Stimulated activated CD4-positive, alpha-beta T cell treated with anti-CD3 and anti-CD28 coated beads, Interleukin-12 subunit alpha, Interleukin-12 subunit beta, amount 100 ng/mL, for 4 hours (primary cell): ENCODE data around the gene MED28.

Experiments
- DNase-seq: peaks from one replicate; pipeline ENCODE4 v3.0.0-alpha.2; 2020

The MED28 gene

DNA sequence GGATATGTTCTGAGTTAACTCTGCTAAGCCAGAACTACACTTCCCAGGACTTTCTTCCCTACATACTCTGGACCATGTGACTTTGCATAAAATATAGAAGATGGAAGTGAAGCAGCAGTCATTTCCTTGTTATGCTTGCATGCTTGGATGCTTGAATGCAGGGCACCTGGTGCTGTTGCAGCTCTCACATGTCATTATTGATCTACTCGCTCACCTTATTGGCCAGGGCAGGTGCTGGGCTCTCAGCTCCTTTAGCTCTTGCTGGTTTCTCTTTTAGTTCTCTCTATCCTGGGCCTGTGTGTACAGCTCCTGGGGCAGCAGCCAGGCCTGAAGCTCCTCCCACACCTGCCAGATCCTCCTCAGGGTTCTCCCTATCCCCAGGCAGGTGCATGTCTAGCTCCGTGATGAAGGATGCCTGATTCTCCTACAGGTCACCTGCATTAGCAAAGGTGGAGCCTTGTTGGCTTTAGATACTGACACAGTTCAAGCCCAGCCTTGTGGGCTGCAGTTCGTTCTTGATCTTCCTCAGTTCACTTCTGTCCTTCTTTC, 53.3 kb downstream of the MED28 start:
- no peak for DNase-seq

DNA sequence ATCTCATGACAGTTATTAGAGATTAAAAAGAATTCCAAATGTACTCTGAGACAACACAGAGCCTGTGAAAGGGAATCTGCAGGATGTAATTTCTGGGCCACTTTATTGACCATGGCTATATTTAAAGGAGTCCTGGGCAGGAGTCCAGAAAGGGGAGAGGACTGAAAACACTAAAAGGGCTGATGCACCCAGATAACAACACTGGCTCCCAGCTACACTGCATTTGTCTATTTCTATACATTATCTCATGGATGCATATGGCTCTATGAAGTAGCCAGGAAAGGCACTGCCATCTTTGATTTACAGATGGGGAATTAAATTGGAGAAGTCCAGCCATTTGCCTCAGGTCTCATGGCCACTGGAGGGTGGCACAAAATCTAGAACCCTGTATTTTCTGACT, 56.0 kb downstream of the MED28 start:
- DNase-seq, result no peak

DNA sequence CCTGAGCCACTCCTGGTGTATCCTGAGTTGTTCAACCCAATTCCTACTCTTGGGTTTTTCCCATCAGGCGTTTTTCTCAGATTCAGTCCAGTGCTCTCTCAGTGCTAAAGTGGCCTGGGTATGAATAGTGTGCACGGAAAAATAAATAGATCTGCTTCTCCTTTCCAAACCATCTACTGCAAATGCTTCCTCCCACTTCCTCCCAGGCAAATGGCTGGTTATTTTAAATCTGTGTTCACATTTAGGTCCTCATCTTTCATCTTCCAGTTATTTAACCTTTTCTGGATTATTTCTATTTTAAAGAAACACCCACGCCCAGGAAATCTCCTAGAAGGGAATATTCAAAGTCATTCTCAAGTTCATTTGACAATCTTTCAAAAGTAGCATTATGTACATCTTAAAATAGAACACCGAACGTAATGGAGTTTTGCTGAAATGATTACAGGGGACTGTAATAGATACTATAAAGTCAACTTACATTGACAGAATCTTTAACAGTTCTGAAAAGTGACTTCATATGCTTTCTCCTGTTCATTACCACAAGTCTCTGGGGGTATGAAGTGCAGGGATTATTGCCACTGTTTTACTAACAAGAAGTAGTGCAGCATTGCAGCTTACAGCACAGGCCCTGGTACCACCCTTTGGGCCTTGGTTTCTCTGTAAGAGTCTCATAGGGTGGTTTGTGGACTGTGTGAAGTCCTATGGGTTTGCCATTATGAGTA, 66.3 kb downstream of the MED28 start:
- no peak for DNase-seq

DNA sequence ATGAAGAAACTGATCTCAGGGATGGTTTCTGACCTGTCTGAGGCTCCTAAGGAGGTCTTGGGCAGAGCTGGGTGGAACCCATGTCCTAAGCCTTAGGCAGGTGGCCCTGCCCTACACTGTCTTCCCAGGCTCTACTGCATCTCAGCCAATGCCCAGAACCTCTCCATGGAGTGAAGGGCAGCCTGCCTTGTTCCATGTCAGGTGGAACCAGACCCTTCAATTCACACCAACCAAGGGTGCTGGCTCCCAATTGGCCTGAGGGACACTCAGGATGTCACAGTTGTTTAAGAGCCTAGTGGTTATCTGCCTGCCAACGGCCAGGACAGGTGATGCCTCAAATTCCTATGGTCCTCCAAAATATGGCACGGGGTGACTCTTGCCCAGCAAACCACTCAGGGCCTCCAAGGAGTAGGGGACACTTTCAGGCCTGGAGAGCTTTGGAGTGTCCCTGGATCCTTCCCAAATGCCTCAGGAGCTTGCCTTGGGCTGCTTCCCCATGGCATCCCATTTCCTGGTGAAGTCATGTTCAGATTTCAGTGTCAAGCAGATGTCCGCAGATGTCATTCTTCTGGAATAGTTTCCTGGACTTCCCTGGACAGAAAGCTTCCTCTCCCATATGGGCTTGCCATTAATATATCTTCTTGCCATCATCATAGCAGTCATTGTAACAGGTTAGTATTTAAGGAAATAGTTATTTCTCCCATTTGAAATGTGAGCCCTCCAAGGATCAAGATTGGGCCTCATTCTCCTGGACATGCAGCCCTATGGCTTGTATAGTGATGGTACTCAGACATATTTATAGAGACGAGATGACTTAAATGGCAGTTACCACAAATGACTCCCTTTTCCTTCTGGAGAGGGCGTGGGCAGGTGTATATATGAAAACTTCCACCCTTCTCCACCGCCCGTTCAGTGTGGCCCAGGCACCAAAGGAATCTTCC, 67.1 kb downstream of the MED28 start:
- no peak for DNase-seq

DNA sequence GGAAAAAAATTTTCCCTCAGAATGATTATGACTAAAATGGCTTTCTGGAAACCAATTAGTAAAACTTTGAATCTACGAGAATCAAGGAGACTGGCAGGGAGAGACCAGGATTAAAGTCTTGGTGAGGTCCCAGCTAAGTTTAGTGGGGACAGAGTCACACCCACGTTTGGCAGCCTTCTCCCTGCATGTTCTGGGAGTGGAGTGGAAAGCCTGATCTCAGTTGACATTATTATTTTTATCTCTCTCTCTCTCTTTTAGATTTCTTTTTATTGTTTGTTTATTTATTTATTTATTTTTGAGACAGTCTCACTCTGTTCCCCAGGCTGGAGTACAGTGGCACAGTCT, 67.8 kb downstream of the MED28 start:
- no peak for DNase-seq
